Loucy (cell line): ENCODE measurements around the gene MED13L.

Experiments used
- EZH2phosphoT487 ChIP-seq: fragments of 200-600 bp; IDR thresholded peaks from 2 replicates; pipeline ENCODE4 v1.6.1; 2018; ENCODE audit warnings: antibody characterized with exemption, mild to moderate bottlenecking, moderate library complexity, borderline replicate concordance
- TF ChIP-seq, protein P1 (sequence below): fragments of 200-600 bp; sonication (generic); conservative IDR thresholded peaks from 2 replicates; pipeline ENCODE4 v1.5.1; 2014; ENCODE audit warnings: mild to moderate bottlenecking, antibody characterized with exemption, low read length

DNA sequence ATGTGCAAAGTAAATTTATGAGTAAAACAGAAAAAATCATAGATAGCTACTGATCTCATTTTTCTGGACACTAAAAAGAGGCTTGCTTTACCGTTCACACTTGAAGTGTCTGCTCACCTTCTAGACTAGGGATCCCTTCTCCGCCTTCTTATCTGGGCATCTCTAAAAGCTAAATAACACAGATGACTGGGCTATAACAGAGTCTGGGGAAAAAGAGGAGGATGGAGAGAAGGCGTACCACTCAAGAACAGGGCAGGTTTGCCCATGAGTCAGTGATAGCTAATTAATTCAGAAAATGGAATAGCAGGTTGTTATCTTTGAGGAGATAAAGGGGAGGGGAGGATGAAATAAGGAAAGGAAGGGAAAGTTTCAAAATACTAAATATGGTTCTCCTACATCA, 185.3 kb downstream of the MED13L start:
- TF ChIP-seq, protein P1, sequence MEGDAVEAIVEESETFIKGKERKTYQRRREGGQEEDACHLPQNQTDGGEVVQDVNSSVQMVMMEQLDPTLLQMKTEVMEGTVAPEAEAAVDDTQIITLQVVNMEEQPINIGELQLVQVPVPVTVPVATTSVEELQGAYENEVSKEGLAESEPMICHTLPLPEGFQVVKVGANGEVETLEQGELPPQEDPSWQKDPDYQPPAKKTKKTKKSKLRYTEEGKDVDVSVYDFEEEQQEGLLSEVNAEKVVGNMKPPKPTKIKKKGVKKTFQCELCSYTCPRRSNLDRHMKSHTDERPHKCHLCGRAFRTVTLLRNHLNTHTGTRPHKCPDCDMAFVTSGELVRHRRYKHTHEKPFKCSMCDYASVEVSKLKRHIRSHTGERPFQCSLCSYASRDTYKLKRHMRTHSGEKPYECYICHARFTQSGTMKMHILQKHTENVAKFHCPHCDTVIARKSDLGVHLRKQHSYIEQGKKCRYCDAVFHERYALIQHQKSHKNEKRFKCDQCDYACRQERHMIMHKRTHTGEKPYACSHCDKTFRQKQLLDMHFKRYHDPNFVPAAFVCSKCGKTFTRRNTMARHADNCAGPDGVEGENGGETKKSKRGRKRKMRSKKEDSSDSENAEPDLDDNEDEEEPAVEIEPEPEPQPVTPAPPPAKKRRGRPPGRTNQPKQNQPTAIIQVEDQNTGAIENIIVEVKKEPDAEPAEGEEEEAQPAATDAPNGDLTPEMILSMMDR, result no peak
- no peak for TF ChIP-seq EZH2phosphoT487
